Measurements from ENCODE around the gene HEXD.

DNA sequence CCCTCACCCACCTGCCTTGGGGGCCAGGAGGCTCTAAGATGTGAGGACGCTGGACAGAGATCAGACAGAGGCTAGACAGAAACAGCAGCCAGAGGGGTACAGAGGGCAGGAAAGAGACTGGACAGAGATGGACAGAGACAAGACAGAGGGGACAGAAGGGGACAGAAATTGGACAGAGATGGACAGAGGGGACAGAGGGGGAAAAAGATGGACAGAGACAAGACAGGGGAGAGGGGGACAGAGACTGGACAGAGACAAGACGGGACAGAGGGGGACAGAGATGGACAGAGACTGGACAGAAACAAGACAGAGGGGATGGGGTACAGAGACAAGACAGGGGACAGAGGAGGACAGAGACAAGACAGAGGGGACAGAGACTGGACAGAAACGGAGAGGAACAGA, 30.4 kb upstream of the HEXD start:
- no peak for TF ChIP-seq ZNF274 (IDR thresholded peaks at IDR 0.05; ENCODE audit: low read depth, low read length)
- TF ChIP-seq YY1 (IDR thresholded peaks at IDR 0.05; ENCODE audit: insufficient read depth, insufficient read length): no peak
- TF ChIP-seq SUZ12 (IDR thresholded peaks at IDR 0.05; ENCODE audit: extremely low read depth, insufficient read depth, insufficient read length): no peak

Measured in NT2/D1 (cell line).